AG04449 (cell line): ENCODE measurements around the gene NATD1.

Experiments used
- CTCF ChIA-PET: fragments of 350-600 bp; formaldehyde crosslinking; extraction: SDS; loops from one replicate; lab custom pipeline; 2021; ENCODE audit warnings: antibody characterized with exemption; lab: Yijun Ruan, JAX
- POLR2A ChIA-PET: fragments of 400-600, 350-600 bp; formaldehyde crosslinking; extraction: SDS; loops from one replicate; lab custom pipeline; 2020; ENCODE audit warnings: antibody characterized with exemption, inconsistent platforms; lab: Yijun Ruan, JAX
- DNase-seq: peaks from one replicate; pipeline ENCODE4 v3.0.0-alpha.2; 2010; ENCODE audit warnings: low read depth, low spot score
- H3K4me3 ChIP-seq: 2 replicates; pipeline ENCODE4 v1.5.1; 2011; ENCODE audit warnings: low read depth, mild to moderate bottlenecking, control low read depth, low read length
- TF ChIP-seq, protein P1 (sequence below): IDR thresholded peaks from one replicate; pipeline ENCODE4 v1.5.1; 2011; ENCODE audit warnings: mild to moderate bottlenecking, moderate library complexity, low read length, control low read depth, inconsistent platforms; ENCODE audit not compliant: insufficient read depth; ENCODE audit errors: missing control alignments

The NATD1 gene

DNA sequence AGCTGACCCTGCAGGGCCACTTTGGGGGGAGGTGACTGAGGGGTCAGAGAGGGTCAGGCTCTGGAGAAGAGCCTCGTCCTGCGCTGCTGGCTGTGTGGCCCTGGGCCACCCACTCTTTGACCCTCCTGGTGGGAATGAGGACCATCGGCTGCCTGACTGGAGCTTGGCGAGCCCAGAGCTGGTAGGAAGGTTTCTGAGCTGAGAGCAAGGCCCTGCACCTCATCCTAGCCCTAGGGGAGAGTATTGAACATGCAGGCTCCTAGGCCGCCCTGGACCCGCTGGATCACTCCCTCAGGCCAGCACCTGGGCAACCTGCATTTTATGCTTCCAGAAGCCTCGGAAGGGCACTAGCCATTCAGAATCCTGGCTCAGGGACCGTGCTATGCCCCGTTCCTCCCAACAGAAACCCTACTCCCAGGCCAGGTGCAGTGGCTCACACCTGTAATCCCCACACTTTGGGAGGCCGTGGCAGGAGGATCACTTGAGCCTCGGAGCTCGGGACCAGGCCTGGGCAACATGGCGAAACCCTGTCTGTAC lies 45.8 kb upstream of the NATD1 start:
- ChIA-PET CTCF (interaction anchor here (0.7 to 2.4 kb wide), 3 partner anchors 170 to 1376 kb away, joined by 3 to 7 read pairs (median 3); no protein-coding TSS in a partner anchor), POLR2A (no interaction called here)
- TF ChIP-seq, protein P1, sequence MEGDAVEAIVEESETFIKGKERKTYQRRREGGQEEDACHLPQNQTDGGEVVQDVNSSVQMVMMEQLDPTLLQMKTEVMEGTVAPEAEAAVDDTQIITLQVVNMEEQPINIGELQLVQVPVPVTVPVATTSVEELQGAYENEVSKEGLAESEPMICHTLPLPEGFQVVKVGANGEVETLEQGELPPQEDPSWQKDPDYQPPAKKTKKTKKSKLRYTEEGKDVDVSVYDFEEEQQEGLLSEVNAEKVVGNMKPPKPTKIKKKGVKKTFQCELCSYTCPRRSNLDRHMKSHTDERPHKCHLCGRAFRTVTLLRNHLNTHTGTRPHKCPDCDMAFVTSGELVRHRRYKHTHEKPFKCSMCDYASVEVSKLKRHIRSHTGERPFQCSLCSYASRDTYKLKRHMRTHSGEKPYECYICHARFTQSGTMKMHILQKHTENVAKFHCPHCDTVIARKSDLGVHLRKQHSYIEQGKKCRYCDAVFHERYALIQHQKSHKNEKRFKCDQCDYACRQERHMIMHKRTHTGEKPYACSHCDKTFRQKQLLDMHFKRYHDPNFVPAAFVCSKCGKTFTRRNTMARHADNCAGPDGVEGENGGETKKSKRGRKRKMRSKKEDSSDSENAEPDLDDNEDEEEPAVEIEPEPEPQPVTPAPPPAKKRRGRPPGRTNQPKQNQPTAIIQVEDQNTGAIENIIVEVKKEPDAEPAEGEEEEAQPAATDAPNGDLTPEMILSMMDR: no peak
- no peak for DNase-seq
- no peak overlapping the region for H3K4me3 ChIP-seq

- TF ChIP-seq, protein P1: no peak
- ChIA-PET CTCF (interaction anchor here (1.0 to 2.4 kb wide), 3 partner anchors 10 to 215 kb away, joined by 3 to 7 read pairs (median 3); no protein-coding TSS in a partner anchor), POLR2A (no interaction called here)
- DNase-seq: no peak
- H3K4me3 ChIP-seq: no peak overlapping the region
Observed at GRCh38 chr17:21298056-21298982, 45.1 kb upstream of the NATD1 start.

DNA sequence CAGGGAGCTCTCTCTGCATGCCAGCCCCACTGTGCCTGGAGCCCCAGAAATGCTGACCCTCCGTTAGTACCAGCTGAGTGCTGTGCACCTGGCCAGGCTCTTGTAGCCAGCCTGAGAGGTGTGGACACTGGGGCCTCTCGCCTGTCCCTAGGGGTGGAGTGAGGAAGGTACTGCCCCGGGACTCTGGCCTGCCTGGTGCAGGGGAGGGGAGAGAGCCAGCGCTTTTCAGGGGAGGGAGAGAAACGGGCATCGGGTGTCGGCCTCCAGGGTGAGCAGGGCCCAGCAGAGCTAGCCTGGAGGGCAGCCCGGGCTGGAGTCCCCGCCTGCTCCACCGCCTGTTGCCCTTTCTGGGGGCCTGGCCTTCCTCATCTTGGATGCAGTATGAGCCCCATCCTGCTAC lies 44.4 kb upstream of the NATD1 start:
- ChIA-PET POLR2A (no interaction called here), CTCF (interaction anchor here (1.0 kb wide), 1 partner anchor 9 kb away, joined by 3 read pairs; no protein-coding TSS in a partner anchor)
- TF ChIP-seq, protein P1: no peak
- DNase-seq: no peak
- no peak overlapping the region for H3K4me3 ChIP-seq

- no peak overlapping the region for H3K4me3 ChIP-seq
- POLR2A ChIA-PET: no interaction called here
- TF ChIP-seq, protein P1: no peak
- DNase-seq: no peak
- CTCF ChIA-PET: interaction anchor here (1.0 kb wide), 1 partner anchor 9 kb away, joined by 3 read pairs; no protein-coding TSS in a partner anchor
Observed at GRCh38 chr17:21297026-21297520, 43.9 kb upstream of the NATD1 start.

GRCh38 chr17:21296097-21297025 lies 43.2 kb upstream of the NATD1 start:
- no peak overlapping the region for H3K4me3 ChIP-seq
- DNase-seq: no peak
- TF ChIP-seq, protein P1: no peak
- ChIA-PET CTCF (interaction anchor here (1.0 to 1.3 kb wide), 2 partner anchors 17 to 167 kb away, joined by 6 read pairs; no protein-coding TSS in a partner anchor), POLR2A (no interaction called here)
